NT2/D1 (cell line): ENCODE data around the gene SAC3D1.

Source experiments
- SUZ12 ChIP-seq: IDR thresholded peaks from 2 replicates; pipeline ENCODE4 v1.6.1; 2011; ENCODE audit not compliant: insufficient read length, insufficient read depth; ENCODE audit errors: extremely low read depth
- YY1 ChIP-seq: IDR thresholded peaks from 2 replicates; pipeline ENCODE4 v1.6.1; 2011; ENCODE audit not compliant: insufficient read length, insufficient read depth

GRCh38 chr11:65072631-65072966, 31.6 kb downstream of the SAC3D1 start:
- TF ChIP-seq YY1 (no peak), SUZ12 (no peak)
